HepG2 (cell line): ENCODE data around the gene CADPS. TPM values are rescaled to one million over a fixed set of nuclear protein-coding genes. Genes with fewer than 3 reads are reported as not detected.

ENCODE experiments used
- ATAC-seq: fragments of 200-7000 bp; cut with Tn5 transposase; 3 replicates; pipeline ENCODE4 v1.9.1; 2020; ENCODE audit warnings: mild to moderate bottlenecking, moderate library complexity
- BruUV-seq: library from RNA; stranded (reverse); fragments of 400-500 nt; replicated peaks from 2 replicates; lab custom pipeline; 2021; lab: Mats Ljungman, UMichigan
- CTCF ChIA-PET: fragments of 300-600 bp; formaldehyde crosslinking; extraction: SDS; loops from one replicate; lab custom pipeline; 2021; ENCODE audit warnings: low total read pairs, inconsistent platforms, low intra/inter-chr PET ratio; lab: Yijun Ruan, JAX
- POLR2A ChIA-PET: fragments of 350-600 bp; sonication (Branson Sonifier 250); formaldehyde crosslinking; loops from one replicate; lab custom pipeline; 2020; ENCODE audit warnings: antibody characterized with exemption, inconsistent platforms; lab: Yijun Ruan, JAX
- DNase-seq: peaks from one replicate; pipeline ENCODE4 v3.0.0-alpha.2; 2015; ENCODE audit warnings: low spot score
- FAIRE-seq: peaks from 3 replicates; lab custom pipeline; 2011; peaks lifted over from hg19 to GRCh38; lab: Jason Lieb, UNC
- H2AFZ ChIP-seq: one replicate; pipeline ENCODE4 v1.6.1; 2011; ENCODE audit warnings: low read length, inconsistent platforms
- H3K27ac ChIP-seq: fragments of 300-600 bp; 3 replicates; pipeline ENCODE4 v1.8.0; 2011; ENCODE audit warnings: mixed run types, mild to moderate bottlenecking, mixed read lengths, low read length, inconsistent platforms; ENCODE audit not compliant: insufficient read depth; ENCODE audit errors: extremely low read length
- H3K27me3 ChIP-seq, 2 experiments: fragments of 200-600 bp in 1 of 2; 2 replicates in 1 of 2; 3 replicates in 1 of 2; pipeline versions ENCODE4 v1.6.0 to v1.8.0; 2011; ENCODE audit warnings: low read length in 2 of 2, mild to moderate bottlenecking in 2 of 2, moderate library complexity in 2 of 2, inconsistent platforms in 1 of 2; ENCODE audit not compliant: insufficient read depth in 2 of 2, control insufficient read depth in 1 of 2
- H3K36me3 ChIP-seq, 2 experiments: fragments of 200-600 bp in 1 of 2; replicated peaks in 1 of 2; 2 replicates in 1 of 2; 3 replicates in 1 of 2; pipeline versions ENCODE4 v1.5.1 to v1.8.0; 2011; ENCODE audit warnings: low read length in 2 of 2, inconsistent platforms in 1 of 2; ENCODE audit not compliant: insufficient read depth in 2 of 2, control insufficient read depth in 1 of 2
- H3K4me1 ChIP-seq: 2 replicates; pipeline ENCODE4 v1.5.1; 2012; ENCODE audit warnings: low read length, inconsistent platforms; ENCODE audit not compliant: insufficient read depth
- H3K4me2 ChIP-seq: 2 replicates; pipeline ENCODE4 v1.6.0; 2011; ENCODE audit warnings: low read depth, low read length, inconsistent platforms
- H3K4me3 ChIP-seq, 3 experiments: fragments of 200-600 bp in 1 of 3; sonication (generic), shearing (Covaris generic) in 1 of 3; replicated peaks in 1 of 3; 2 replicates each; pipeline ENCODE4 v1.5.1; 2011 to 2016; ENCODE audit warnings: low read length in 3 of 3, inconsistent platforms in 2 of 3, low read depth in 2 of 3, mild to moderate bottlenecking in 2 of 3, control low read depth in 1 of 3, mixed read lengths in 1 of 3; ENCODE audit not compliant: insufficient read depth in 1 of 3
- H3K79me2 ChIP-seq: one replicate; pipeline ENCODE4 v1.6.1; 2011; ENCODE audit warnings: low read length, inconsistent platforms; ENCODE audit not compliant: insufficient read depth
- H3K9ac ChIP-seq: 2 replicates; pipeline ENCODE4 v1.6.0; 2011; ENCODE audit warnings: mild to moderate bottlenecking, low read depth, low read length, inconsistent platforms; ENCODE audit not compliant: insufficient read depth
- H3K9me3 ChIP-seq: 2 replicates; pipeline ENCODE4 v1.5.1; 2012; ENCODE audit warnings: mild to moderate bottlenecking, low read length
- H4K20me1 ChIP-seq: 2 replicates; pipeline ENCODE4 v1.6.0; 2011; ENCODE audit warnings: inconsistent platforms, mild to moderate bottlenecking, low read length, moderate library complexity; ENCODE audit not compliant: insufficient read depth
- FOSL1 ChIP-seq: sonication (generic); formaldehyde crosslinking; IDR thresholded peaks from 2 replicates; pipeline ENCODE4 v1.9.0; 2021; ENCODE audit warnings: missing genetic modification reagents, borderline replicate concordance
- HNRNPL ChIP-seq: fragments of 200-400 bp; formaldehyde crosslinking; IDR thresholded peaks from 2 replicates; pipeline ENCODE4 v1.6.1; 2017; ENCODE audit warnings: mild to moderate bottlenecking, low read depth, low read length
- MTA3 ChIP-seq: sonication (generic); formaldehyde crosslinking; IDR thresholded peaks from 2 replicates; pipeline ENCODE4 v1.4.0; 2020; ENCODE audit warnings: missing genetic modification reagents
- MTF1 ChIP-seq: sonication (generic); formaldehyde crosslinking; IDR thresholded peaks from 2 replicates; pipeline ENCODE4 v1.5.0; 2020; ENCODE audit warnings: missing genetic modification reagents
- NR2F6 ChIP-seq, 2 experiments: IDR thresholded peaks; 2 replicates each; pipeline ENCODE4 v1.6.1; 2016; ENCODE audit warnings: antibody characterized with exemption in 1 of 2, mild to moderate bottlenecking in 1 of 2
- TAF15 ChIP-seq: fragments of 200-400 bp; formaldehyde crosslinking; IDR thresholded peaks from one replicate; pipeline ENCODE4 v1.6.1; 2018; ENCODE audit warnings: mild to moderate bottlenecking, low read depth, low read length; ENCODE audit not compliant: poor library complexity, severe bottlenecking
- ZBTB40 ChIP-seq, 2 experiments: fragments of 450-650 bp in 1 of 2; sonication (generic) in 1 of 2; formaldehyde crosslinking in 1 of 2; IDR thresholded peaks; 2 replicates each; pipeline versions ENCODE4 v1.6.1 to v1.8.0; 2016 to 2022; ENCODE audit warnings: antibody characterized with exemption in 1 of 2, mild to moderate bottlenecking in 1 of 2, missing genetic modification reagents in 1 of 2
- ZC3H4 ChIP-seq: sonication (generic); formaldehyde crosslinking; IDR thresholded peaks from 2 replicates; pipeline ENCODE4 v1.4.0; 2020; ENCODE audit warnings: missing genetic modification reagents, borderline replicate concordance
- ZFP36L1 ChIP-seq: sonication (generic); formaldehyde crosslinking; IDR thresholded peaks from 2 replicates; pipeline ENCODE4 v1.8.0; 2022; ENCODE audit warnings: mild to moderate bottlenecking, missing genetic modification reagents, moderate library complexity
- ZNF18 ChIP-seq: sonication (generic); formaldehyde crosslinking; IDR thresholded peaks from 2 replicates; pipeline ENCODE4 v1.8.0; 2022; ENCODE audit warnings: mild to moderate bottlenecking, missing genetic modification reagents; ENCODE audit not compliant: insufficient replicate concordance
- ZNF441 ChIP-seq: sonication (generic); formaldehyde crosslinking; IDR thresholded peaks from 2 replicates; pipeline ENCODE4 v1.7.0; 2021; ENCODE audit warnings: missing genetic modification reagents, borderline replicate concordance
- ZNF501 ChIP-seq: sonication (generic); formaldehyde crosslinking; IDR thresholded peaks from 2 replicates; pipeline ENCODE4 v1.5.1; 2020; ENCODE audit warnings: mild to moderate bottlenecking, moderate library complexity, missing genetic modification reagents
- WGBS: methylation state at CpG from one replicate; pipeline ENCODE4 v1.1.6; 2017; ENCODE audit warnings: low lambda C conversion rate; 5-methylcytosine and 5-hydroxymethylcytosine counted together
- in situ Hi-C: cut with HindIII; loops from 2 replicates; pipeline ENCODE4 v1.10.0; 2017; ENCODE audit warnings: low pct_unique_long_range_greater_than_20kb; ENCODE audit not compliant: extremely low pct_ligation_motif_present
- intact Hi-C: fragments of 100-400 bp; cut with micrococcal nuclease; formaldehyde crosslinking; loops from one replicate; pipeline ENCODE4 v1.10.0; 2022; ENCODE audit not compliant: unreplicated experiment
- polyA plus RNA-seq, 8 experiments: library from polyadenylated mRNA; depleted of rRNA in 3 of 8; stranded (reverse) in 7 of 8; unstranded in 1 of 8; fragments of >200 nt; fragmentation: Illumina TruSeq in 4 of 8; extraction: Trizol in 4 of 8; gene quantifications; 2 replicates each; pipeline versions ENCODE4 v1.2.1 to v1.2.3, GENCODE V29; 2011 to 2016; ENCODE audit warnings: low read depth in 4 of 8, missing spikeins in 1 of 8, mixed read lengths in 1 of 8; ENCODE audit not compliant: insufficient read depth in 1 of 8
- total RNA-seq, 5 experiments: library from RNA; depleted of rRNA; stranded (reverse); fragments of >200 nt; fragmentation: Illumina TruSeq; extraction: Trizol; gene quantifications; 2 replicates each; pipeline ENCODE4 v1.2.3, GENCODE V29; 2016; ENCODE audit warnings: low read depth in 1 of 5

The CADPS gene
- total and polyA plus RNA-seq, 2 of the 13 experiments (the other 11 are each of a cell fraction or from before 2014, with no cell fraction given), result not detected

- no peak for TF ChIP-seq ZBTB40 (IDR thresholded peaks at IDR 0.05)
- no peak for TF ChIP-seq ZBTB40 (CRISPR knock-in tag; IDR thresholded peaks at IDR 0.05)
Measured at GRCh38 chr3:62523672-62524071, 351.5 kb downstream of the CADPS start (continued).

GRCh38 chr3:62521464-62522105 lies 353.6 kb downstream of the CADPS start:
- H4K20me1 ChIP-seq, result no peaks in the 10 kb centered on the region
- no peaks in the 10 kb centered on the region for H3K9me3 ChIP-seq
- no peak overlapping the region for H3K9ac ChIP-seq
- H3K4me2 ChIP-seq, result no peak overlapping the region
- no peak for ATAC-seq
- H3K27ac ChIP-seq, result no peak overlapping the region
- intact Hi-C loops, result no loop called here
- DNase-seq, result no peak
- peaks cover 0 to 5% of the 10 kb centered on the region in 2 experiments; a peak in 2 of 5 replicates for H3K27me3 ChIP-seq
- no peaks in the 10 kb centered on the region for H3K4me1 ChIP-seq
- ChIA-PET POLR2A (no interaction called here), CTCF (no interaction called here)
- in situ Hi-C loops, result no loop called here
- no peak overlapping the region for H2AFZ ChIP-seq
- H3K4me3 ChIP-seq, result no peak overlapping the region
- no peaks in the 10 kb centered on the region for H3K79me2 ChIP-seq
- 6% methylated on average over 8 of the region's 8 CpGs for WGBS
- FAIRE-seq, result no peak
- no peaks in the 10 kb centered on the region for H3K36me3 ChIP-seq
- BruUV-seq, result no TSS peak
- TF ChIP-seq ZNF501 (CRISPR knock-in tag) (no peak), MTA3 (CRISPR knock-in tag) (no peak), TAF15 (no peak), MTF1 (CRISPR knock-in tag) (no peak), ZNF18 (CRISPR knock-in tag) (no peak), ZFP36L1 (CRISPR knock-in tag) (no peak), NR2F6 (IDR thresholded peaks at IDR 0.05) (no peak), NR2F6 (CRISPR knock-in tag; IDR thresholded peaks at IDR 0.05) (no peak), ZC3H4 (CRISPR knock-in tag) (no peak), HNRNPL (no peak), ZNF441 (CRISPR knock-in tag) (no peak), FOSL1 (CRISPR knock-in tag) (no peak)
